ENCODE results near the gene BEND7.

DNA sequence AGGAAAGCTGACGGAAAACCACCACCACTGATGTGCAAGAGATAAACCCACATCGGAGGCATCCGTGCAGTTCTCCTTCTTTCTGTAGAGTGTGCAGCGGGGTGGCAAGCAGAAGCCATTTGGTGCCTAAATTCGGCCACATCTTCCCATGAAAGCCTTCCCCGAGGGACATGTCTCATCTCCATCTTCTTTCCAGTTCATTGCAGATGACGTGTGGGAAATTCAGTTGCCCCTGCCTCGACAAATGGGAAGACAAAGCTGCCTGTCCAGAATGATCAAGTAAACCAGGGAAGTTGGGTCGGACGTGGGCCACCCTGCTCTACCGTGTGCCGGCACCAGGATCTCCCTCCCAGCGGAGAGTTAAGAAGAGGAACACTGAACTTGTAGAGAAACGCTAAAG lies 14.5 kb downstream of the BEND7 start:
- TF ChIP-seq, protein P1, sequence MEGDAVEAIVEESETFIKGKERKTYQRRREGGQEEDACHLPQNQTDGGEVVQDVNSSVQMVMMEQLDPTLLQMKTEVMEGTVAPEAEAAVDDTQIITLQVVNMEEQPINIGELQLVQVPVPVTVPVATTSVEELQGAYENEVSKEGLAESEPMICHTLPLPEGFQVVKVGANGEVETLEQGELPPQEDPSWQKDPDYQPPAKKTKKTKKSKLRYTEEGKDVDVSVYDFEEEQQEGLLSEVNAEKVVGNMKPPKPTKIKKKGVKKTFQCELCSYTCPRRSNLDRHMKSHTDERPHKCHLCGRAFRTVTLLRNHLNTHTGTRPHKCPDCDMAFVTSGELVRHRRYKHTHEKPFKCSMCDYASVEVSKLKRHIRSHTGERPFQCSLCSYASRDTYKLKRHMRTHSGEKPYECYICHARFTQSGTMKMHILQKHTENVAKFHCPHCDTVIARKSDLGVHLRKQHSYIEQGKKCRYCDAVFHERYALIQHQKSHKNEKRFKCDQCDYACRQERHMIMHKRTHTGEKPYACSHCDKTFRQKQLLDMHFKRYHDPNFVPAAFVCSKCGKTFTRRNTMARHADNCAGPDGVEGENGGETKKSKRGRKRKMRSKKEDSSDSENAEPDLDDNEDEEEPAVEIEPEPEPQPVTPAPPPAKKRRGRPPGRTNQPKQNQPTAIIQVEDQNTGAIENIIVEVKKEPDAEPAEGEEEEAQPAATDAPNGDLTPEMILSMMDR (IDR thresholded peaks at IDR 0.05), result no peak
- TF ChIP-seq POLR2AphosphoS5 (IDR thresholded peaks at IDR 0.05), result no peak
- no peak for TF ChIP-seq POLR2A (IDR thresholded peaks at IDR 0.05)
- no peak for TF ChIP-seq EP300 (IDR thresholded peaks at IDR 0.05)

All from stomach (tissue), 4 donors.